LNCaP clone FGC (cell line): Measurements from ENCODE around the gene MROH9.

Source experiments
- DNase-seq: peaks from one replicate; pipeline ENCODE4 v3.0.0-alpha.2; 2011; ENCODE audit warnings: low read depth
- H3K4me3 ChIP-seq: 2 replicates; pipeline ENCODE4 v1.5.1; 2011; ENCODE audit warnings: mild to moderate bottlenecking, low read depth, low read length, control low read depth
- CTCF ChIP-seq: IDR thresholded peaks from 2 replicates; pipeline ENCODE4 v1.5.1; 2012; ENCODE audit warnings: mild to moderate bottlenecking; ENCODE audit not compliant: control insufficient read depth, insufficient read depth; ENCODE audit errors: extremely low read depth

The MROH9 gene

GRCh38 chr1:171075041-171075440 is 139.7 kb downstream of the MROH9 start:
- DNase-seq, result no peak
- H3K4me3 ChIP-seq, result no peak overlapping the region
- no peak for TF ChIP-seq CTCF

- no peak overlapping the region for H3K4me3 ChIP-seq
- peak; percentile 41 for TF ChIP-seq CTCF
- DNase-seq, result peak; percentile 10
Observed at GRCh38 chr1:171081314-171081753, 146.0 kb downstream of the MROH9 start.

GRCh38 chr1:171081763-171082201 is 146.4 kb downstream of the MROH9 start:
- no peak overlapping the region for H3K4me3 ChIP-seq
- TF ChIP-seq CTCF, result no peak
- DNase-seq, result no peak

- H3K4me3 ChIP-seq, result no peak overlapping the region
- TF ChIP-seq CTCF, result no peak
- DNase-seq, result no peak
Observed at GRCh38 chr1:171082606-171083005, 147.3 kb downstream of the MROH9 start.

GRCh38 chr1:171083222-171083621 is 147.9 kb downstream of the MROH9 start:
- DNase-seq, result no peak
- no peak for TF ChIP-seq CTCF
- H3K4me3 ChIP-seq, result no peak overlapping the region

- no peak overlapping the region for H3K4me3 ChIP-seq
- TF ChIP-seq CTCF, result no peak
- DNase-seq, result no peak
Observed at GRCh38 chr1:171084091-171084490, 148.8 kb downstream of the MROH9 start.

GRCh38 chr1:171084870-171085269 is 149.5 kb downstream of the MROH9 start:
- no peak for TF ChIP-seq CTCF
- H3K4me3 ChIP-seq, result no peak overlapping the region
- DNase-seq, result no peak
